ENCODE data around the gene CBY3.
"Not testable (repeated sequence)": the region's sequence is repeated elsewhere in the genome, so short reads cannot be mapped to it uniquely, and the experiment has no call there.

Gene CBY3

DNA sequence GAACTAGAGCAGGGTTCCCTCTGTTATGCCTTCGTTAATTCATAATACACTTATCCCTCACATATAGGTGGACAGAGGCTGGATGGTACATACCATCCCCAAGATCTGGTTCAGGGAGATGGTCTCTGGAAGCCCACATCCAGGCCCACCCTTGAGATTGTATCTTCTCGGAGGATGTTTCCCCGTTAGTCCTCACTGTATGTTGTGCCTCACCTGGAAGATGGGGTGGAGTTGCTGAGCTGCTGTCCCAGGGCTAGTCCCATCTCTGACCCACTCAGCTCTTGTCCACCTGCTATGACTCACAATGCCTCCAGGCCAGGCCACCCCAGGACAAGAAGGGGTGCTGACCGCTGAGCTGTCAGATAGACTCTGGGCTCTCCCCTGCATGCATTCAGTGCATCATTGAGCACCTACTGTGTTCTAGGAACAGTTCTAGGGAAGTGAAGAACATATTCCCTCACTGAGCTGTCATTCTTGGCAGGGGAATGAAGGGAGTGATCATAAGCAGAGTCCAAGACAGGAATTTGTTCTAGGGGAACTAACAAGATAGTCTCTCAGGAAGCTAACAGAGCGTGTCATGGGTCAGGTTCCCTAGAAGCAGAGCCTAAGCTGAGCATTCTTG is at the start of gene CBY3:
Gene CBY3, minus strand, starts transcription at position 255 of the 622 bp plus-strand sequence. Its CDS starts 116 bp downstream, at position 139.
- DNase-seq = no peak

DNA sequence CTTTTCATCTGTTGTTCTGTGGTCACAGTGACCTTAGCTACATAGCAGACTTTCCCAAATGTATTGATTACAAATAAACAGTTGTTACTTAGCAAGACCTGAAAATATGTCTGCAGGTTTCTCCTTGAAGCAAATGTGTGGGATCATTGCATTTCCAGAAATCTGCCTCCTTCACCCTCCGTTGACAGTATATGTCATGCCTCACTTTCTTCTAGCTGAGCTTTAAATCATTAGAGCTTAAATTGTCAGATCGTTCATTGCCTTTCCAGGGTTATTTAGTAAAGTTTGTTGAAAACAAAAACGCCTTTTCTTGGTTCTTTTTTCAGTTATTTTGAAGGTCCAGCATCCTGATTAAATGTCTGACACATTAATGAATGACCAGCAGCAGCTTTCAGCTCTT is 49.5 kb upstream of the CBY3 start:
- DNase-seq = no peak

DNA sequence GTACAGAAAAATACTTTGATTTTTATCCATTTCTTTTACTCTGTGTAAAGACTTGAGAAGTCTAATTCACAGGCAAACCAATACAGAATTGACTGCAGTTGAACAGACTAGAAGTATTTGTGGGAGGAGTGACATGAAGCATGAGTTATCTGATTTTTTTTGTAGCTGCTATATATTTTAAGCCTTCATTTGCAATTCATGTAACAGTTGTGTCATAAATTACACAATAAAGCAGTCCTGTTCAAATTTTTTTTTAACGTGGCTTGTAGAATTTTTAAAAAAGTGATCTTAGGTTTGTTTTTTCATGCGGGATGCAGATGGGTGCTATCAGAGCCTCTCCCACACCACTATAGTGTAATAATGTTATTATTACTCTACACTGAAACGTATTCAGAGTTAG is 48.9 kb upstream of the CBY3 start:
- no peak for DNase-seq

DNA sequence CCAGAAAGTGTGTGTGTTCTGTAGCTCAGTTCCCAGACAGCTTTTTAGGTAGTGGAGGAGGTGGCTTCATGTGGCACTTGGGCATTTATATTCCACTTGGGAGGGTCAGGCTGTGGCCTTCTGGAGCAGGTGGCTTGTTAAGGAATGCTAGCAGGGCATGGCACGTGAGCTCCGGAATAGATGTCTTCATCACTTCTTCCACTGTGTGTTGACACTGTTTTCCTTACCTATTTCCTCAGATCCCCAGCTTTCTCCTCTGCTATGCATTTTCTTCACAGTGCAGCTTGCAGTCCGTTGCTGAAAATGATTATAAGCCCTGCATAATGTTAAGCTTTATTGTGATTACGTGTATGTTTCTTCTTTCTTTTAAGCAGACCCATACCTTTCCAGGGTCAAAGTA is 48.5 kb upstream of the CBY3 start:
- no peak for DNase-seq

DNA sequence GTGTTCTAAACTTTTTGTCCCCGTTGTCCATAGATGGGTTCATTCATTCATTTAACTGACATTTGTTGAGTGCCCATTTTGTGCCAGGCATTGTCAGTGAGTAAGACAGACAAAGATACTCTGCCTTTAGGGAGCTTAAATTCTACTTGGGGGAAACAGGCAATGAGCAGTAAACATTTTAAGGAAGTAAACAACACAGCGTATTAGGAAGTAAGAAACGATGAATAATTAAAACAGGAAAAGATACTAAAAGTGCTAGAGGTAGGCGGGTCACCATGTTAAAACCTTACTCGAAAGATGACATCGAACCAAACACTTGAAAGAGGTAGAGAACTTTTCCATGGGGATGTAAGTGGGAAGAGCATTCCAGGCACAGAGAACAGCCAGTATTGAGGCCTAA is 46.3 kb upstream of the CBY3 start:
- no peak for DNase-seq

DNA sequence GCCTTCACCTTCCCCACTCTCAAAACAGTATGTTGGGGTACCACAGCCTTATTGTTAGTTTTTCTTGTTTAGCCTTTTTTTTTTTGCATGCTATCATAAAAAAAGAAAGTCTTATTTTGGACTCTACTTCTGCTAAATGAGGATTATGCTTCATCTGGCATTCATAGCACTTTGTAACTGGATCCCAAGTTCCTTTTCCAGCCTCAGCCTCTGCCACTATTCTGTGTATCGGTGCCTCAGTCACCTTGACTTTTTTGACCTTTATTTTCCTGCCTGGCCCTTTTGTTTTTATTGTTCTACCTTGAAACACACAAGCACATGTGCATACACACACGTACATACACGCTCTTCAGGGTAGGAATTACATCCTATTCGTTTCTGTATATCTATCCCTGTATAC is 43.3 kb upstream of the CBY3 start:
- no peak for DNase-seq

DNA sequence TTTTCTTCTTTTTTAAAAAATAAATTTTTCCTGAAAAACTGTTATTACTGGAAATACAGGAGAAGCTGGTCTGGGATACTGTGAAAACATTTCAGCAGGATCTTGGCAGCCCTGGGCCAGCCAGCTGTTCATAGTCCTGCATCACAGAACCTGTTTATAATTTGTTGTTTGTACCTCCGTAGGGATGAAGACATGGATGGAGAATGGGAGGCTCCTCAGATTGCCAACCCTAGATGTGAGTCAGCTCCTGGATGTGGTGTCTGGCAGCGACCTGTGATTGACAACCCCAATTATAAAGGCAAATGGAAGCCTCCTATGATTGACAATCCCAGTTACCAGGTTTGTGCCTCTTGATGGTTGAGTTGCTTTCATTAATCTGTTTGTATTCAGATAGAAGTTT is 39.4 kb upstream of the CBY3 start:
- DNase-seq = no peak

DNA sequence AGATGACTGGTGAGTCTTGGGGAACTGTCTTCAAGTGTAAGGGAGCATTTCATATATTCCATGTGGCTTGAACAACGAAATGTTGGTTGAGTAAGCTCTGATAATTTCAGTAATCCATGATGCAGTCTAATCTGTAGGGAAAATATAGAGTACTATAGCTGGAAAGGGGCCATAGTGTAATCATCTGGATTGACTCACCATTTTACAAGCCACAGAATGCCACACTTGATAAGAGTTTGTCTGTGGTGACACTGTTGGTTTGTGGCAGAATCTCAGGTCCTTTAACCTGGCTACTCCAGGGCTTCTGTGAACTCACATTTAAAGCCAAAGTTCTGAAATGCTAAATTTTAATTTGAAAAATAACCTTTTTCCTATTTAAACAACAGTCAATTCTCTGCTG is 35.5 kb upstream of the CBY3 start:
- DNase-seq = no peak

DNA sequence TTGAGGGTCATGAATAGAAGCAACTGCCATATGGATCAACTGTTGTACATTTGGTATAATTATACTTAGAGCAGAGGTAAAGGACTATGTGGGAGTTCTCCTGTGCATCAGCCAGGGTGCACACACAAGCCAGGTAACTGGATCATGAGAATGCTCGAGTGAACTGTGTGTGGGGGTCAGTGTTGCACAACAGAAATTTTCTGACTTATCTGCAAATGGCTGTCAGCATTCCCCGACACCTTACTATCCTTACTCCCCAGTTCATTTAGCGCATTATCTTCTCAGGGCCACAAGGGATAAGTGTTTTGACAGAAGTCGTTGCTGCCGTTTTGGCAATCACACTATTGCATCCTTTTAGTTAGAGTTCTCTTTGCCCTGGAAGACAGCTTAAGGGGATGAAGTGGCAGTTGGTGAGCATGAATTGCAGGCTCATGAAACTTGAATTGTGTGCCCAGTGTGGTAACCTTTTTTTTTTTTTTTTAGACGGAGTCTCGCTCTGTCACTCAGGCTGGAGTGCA is 19.6 kb upstream of the CBY3 start:
- no peak for DNase-seq

DNA sequence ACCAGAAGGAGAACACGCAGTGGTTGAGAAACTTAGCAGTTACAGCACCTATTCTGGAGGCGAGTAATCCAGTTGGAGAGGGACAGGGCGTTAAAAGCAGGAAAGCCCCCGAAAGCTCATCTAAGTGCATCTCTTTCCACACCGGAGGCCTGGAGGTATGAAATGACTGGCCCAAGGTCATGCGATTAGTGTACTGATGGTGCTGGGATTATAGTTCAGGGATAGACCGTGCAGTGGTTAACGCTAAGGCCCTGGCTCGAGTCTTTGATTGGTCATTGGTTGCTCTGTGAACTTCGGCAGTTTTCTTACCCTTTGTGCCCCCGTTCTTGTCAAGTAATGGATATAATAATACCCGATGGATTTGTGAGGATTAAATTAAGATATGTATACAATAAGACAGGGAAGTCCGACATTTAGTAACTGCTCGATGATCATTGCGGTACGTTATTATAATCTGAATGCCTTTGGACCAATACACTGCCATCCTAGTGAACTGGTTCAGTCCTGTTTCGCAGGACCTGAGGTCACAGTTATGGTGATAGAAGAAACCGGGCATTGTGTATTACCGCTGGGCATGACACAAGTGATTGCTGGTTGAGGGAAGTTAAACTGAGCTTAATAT is 18.9 kb upstream of the CBY3 start:
- DNase-seq = peak; percentile 18

DNA sequence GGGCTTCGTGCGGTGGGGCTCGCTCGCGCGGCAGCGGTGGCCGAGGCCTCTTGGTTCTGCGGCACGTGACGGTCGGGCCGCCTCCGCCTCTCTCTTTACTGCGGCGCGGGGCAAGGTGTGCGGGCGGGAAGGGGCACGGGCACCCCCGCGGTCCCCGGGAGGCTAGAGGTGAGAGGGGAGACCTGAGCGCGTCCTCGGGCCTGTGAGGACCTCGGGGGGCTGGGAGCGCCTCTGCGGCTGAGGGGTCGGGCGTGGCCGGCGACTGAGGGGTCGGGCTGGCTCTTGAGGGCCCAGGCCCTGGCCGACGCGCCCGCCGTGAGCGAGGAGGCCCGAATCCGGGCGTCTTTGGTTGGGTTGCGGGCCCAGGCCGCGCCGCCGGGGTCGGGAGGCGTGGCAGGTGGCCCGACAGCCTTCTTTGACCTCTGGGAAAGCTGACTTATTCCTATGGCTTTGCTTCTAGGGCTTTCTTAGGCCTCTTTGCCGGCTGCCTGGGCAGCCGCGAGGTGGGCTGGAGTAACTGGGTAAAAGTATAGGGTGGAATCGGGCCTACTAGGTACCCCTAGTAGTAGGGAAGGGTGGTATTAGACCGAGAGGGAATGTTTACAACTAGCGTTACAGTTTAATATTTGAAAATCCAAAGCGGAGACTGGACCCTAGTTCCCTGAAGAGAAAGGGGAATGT is 18.2 kb upstream of the CBY3 start, which contains the start of gene CANX:
Gene CANX, plus strand, starts transcription at position 33 of the 681 bp plus-strand sequence. CDS start 6,715 bp downstream, outside the sequence.
- DNase-seq = no peak

DNA sequence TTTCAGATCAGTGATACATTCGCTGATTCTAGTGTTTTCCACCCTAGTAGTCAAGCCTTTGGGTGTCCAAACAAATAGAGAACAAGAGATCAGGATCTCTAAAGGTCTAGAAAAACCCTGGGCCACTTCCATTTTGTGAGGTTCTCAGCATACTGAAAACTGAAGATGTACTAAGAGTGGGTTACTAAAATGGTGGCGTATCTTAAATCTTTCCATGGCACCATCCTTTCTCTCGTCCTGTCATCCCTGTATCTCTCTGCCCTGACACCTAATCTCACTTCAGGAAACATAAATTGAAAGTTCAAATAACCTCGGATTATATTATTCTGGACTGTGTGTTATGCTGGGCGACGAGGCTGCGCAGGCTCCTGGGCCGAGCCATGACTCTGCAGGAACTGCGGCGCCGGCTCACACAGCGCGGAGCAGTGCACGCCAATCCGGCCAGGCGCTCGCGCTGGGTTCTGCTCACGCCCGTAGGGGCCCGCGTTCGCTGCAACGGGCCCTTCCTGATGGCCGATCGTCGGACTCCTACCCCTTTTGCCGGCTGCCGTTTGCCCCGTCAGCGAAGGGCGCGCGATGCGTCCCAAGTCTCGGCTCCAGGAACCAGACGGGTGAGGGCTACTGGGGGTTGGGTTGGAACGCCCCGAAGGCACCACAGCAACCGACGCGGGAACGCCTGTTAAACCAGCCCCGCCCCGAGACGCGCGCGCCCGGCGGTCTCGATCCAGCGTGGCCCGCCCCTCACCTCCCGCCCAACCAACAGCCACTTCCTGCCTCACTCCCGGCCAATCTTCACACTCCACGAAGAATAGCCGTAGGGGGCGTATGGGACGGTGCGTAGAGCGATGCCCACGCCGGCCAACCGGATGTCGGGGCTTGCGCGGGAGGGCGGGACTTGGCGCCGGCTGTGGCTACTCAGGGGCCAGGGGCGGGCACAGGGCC is 17.4 kb upstream of the CBY3 start:
- DNase-seq = peak; percentile 98

DNA sequence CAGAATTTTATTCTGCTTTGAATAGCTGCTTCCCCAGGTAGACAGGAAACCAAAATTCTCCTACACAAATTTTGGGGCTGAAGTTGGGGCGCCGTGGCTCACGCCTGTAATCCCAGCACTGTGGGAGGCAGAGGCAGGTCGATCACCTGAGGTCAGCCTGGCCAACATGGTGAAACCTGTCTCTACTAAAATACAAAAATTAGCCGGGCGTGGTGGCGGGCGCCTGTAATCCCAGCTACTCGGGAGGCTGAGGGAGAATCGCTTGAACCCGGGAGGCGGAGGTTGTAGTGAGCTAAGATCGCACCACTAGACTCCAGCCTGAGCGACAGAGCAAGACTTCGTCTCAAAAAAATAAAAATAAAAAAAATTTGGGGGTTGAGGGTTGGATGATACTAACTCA is 16.7 kb upstream of the CBY3 start:
- not testable (repeated sequence) for DNase-seq

DNA sequence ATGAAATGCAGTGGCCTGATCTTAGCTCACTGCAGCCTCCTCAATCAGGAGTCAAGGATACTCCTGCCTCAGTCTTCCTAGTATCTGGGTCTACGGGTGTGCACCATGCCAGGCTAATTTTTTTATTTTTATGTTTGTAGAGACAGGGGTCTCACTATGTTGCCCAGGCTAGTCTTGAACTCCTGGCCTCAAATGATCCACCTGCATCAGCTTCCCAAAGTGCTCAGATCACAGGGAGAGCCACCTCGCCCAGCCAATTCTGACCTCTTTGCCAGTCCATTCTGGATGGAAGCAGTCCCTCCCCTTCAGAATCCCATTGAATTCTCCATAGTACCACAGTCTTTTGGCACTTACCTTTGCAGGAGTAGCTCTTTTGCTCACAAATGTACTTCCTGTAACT is 16.3 kb upstream of the CBY3 start:
- no peak for DNase-seq

DNA sequence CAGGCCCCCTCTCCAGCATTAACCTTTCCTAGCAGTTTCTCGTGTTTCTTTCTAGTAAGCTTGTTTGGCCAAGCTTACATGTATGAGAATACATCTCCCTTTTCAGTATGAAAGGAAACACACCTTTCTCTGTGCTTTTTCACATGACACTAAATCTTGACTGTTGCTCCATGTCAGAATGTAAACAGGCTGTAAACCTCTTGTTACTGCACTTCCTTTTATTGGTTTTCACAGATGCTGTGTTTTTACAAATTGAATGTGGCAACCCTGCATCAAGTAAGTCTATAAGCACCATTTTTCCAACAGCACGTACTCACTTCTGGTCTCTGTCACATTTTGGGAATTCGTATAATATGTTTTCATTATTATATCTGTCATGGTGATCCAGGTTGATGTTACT is 15.8 kb upstream of the CBY3 start:
- no peak for DNase-seq

DNA sequence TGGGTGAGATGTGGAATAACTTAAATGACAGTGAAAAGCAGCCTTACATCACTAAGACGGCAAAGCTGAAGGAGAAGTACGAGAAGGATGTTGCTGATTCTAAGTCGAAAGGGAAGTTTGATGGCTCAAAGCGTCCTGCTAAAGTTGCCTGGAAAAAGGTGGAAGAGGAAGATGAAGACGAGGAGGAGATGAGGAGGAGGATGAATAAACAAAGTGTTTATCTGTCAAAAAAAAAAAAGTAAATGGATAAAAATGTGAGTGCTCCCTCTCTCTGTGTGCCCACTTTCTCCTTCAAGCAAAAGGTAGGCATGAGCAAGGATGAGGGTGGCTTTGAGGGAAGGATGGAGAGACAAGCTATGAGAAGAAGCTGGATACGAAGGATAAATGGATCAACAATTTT is 13.7 kb upstream of the CBY3 start:
- DNase-seq = no peak

DNA sequence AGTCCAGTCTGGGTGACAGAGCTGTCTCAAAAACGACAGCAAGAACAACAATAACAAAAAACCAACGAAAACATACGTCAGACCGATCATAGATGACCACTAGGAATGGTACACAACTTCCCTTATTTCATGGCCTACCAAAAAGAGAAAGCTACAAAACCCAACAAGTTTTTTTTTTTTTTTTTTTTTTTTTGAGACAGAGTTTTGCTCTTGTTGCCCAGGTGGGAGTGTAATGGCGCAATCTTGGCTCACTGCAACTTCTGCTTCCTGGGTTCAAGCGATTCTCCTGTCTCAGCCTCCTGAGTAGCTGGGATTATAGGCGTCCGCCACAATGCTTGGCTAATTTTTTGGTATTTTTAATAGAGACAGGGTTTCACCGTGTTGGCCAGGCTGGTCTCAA is 8.4 kb upstream of the CBY3 start:
- not testable (repeated sequence) for DNase-seq

DNA sequence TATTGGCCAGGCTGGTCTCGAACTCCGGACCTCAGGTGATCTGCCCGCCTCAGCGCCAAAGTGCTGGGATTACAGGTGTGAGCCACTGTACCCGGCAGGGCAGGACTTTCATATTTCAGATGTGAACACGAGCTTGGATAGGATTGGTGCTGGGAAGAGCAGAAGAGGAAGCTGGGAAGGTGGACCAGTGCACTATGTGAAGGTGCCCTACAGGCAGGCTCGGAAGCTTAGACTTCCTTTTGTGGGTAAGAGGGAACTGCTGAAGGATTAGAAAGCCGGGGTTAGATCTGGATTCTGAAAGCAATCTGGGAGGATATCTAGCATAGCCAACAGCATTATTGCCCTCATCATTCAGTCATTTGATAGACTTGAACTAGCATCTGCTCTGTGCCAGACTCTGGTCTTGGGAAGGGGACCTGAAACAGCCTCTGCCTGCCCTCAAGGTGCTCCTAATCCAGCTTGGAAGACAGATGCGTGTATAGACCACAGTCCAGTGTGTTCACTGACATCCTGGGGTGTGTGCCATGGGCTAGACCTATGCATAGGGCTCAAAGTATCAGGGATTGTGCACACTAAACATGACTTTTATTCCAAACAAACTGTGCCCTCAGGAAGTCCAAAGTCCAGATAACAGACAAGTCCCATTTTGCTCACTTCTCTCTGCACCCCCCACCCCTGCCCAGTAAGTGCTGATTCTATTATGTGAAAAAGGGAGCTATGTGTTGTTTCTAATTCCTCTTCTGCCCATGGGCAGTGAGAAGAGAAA is 637 bp downstream of the CBY3 start:
- DNase-seq = no peak

DNA sequence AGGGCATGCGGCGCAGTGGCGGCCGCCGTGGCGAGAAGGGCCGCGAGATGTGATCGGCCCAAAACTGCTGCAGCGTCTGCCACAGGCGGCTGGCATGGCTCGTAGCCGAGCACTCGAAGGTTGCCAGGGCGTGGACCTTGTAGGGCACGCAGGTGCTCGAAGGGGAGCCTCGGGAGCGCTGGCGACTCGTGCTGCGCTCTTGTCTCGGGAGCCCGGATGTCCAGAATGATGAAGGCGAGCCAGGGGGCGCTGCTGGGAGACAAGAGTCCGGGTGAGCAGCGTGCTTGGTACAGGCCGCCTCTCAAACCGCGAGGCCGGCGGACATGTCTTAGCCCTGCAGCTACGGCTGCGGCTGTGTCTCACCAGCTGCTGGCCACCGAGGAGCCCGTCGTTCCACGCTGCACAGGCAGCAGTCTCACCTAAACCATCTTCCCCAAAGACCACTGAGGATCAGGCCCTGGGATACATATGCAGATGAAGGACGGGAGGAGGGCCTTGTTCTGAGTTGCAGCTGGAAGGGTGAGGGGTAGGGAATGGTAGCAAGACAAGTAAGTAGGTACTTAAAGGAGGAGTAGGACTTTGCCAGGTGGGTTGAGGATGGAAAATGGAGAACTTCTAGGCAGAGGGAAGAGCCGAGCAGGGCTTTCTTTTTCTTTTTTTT is 1.7 kb downstream of the CBY3 start:
- peak; percentile 74 for DNase-seq

DNA sequence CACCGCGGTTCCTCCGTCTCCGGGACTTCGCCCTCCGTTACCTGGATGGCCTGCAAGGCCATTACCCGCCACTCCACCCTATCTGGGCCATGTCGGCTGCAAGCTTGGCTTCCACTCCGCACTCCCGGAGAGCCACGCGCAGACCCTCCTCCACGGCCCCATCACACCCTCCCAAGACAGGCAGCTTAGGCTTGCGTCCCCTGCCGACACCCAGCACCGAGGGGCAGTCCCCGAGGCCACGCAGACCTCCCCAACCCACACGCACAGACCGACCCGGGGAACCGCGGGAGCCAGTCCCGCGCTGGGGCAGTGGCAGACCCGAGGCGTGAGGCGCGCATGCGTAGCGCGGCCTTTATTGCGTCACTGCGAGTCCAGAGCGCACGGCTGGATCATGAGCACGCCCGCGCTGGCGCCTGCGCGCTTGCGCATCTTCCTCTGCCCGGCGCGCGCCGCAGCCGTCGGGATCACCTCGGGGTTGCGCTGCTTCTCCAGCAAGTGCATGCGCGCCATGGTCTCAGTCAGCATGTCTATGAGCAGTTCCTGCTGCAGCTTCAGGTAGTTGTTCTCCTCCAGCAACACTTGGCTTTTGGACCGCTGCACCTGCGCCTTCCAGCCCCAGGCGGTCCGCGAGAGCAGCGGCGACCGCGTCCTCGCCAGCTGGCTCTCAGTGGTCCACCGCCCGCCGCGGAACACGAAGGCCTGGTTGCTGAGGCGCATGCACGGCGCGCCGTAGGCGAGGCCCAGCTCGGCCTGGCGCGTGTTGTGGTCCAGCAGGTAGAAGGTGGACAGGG is 2.4 kb downstream of the CBY3 start:
- DNase-seq = peak; percentile 91

DNA sequence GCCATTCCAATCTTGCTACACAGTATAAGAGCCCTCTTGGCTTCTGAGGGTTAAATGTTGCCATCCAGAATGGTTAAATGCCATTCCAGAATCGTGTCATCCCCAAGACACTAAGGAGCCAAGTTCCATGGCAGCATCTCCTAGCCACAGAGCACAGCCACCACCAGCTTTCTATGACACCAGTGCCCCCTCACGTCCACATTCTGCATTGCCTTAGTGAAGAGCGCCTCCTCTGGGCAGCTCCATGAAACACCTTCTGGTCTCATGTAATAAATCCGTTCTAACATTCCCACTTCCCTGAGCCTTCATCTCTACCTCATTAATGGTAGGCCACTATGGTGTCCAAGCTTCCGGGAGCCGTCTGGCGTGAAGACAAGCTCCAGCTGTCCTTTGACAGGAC is 12.4 kb downstream of the CBY3 start:
- peak; percentile 23 for DNase-seq
